Neural cell (in vitro differentiated cells): ENCODE results near the gene SYT2.
"Not testable (repeated sequence)": the region's sequence is repeated elsewhere in the genome, so short reads cannot be mapped to it uniquely, and the experiment has no call there.

Experiments used
- EP300 ChIP-seq: fragments of 450-650 bp; conservative IDR thresholded peaks from 2 replicates; pipeline ENCODE4 v1.6.1; 2014; ENCODE audit warnings: antibody characterized with exemption, mild to moderate bottlenecking, moderate library complexity; ENCODE audit not compliant: poor library complexity, severe bottlenecking
- MXI1 ChIP-seq: fragments of 450-650 bp; conservative IDR thresholded peaks from 2 replicates; pipeline ENCODE4 v1.6.1; 2014; ENCODE audit warnings: antibody characterized with exemption, mild to moderate bottlenecking; ENCODE audit not compliant: poor library complexity, severe bottlenecking
- RAD21 ChIP-seq: fragments of 450-650 bp; conservative IDR thresholded peaks from 2 replicates; pipeline ENCODE4 v1.6.1; 2014; ENCODE audit warnings: antibody characterized with exemption, mild to moderate bottlenecking, moderate library complexity
- TAF1 ChIP-seq: IDR thresholded peaks from 2 replicates; pipeline ENCODE4 v1.6.1; 2012; ENCODE audit warnings: low read depth
- TF ChIP-seq, protein P1 (sequence below): fragments of 450-650 bp; IDR thresholded peaks from 2 replicates; pipeline ENCODE4 v1.5.1; 2014; ENCODE audit warnings: antibody characterized with exemption, mild to moderate bottlenecking, moderate library complexity; ENCODE audit not compliant: poor library complexity, severe bottlenecking

DNA sequence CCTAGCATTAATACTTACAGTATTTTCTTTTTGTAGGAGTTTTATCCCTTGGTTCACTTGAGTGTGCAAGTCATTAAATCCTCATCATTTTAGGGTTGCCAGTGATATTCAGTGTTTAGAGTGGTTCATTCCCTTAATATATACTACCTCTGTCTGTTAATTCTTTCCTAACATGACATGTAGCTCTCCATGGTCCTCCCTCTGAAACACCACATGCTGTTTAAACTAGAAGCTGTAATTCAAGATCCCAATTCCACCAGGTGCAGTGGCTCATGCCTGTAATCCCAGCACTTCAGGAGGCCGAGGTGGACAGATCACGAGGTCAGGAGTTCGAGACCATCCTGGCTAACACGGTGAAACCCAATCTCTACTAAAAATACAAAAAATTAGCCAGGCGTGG lies 127.9 kb downstream of the SYT2 start:
- TF ChIP-seq, protein P1, sequence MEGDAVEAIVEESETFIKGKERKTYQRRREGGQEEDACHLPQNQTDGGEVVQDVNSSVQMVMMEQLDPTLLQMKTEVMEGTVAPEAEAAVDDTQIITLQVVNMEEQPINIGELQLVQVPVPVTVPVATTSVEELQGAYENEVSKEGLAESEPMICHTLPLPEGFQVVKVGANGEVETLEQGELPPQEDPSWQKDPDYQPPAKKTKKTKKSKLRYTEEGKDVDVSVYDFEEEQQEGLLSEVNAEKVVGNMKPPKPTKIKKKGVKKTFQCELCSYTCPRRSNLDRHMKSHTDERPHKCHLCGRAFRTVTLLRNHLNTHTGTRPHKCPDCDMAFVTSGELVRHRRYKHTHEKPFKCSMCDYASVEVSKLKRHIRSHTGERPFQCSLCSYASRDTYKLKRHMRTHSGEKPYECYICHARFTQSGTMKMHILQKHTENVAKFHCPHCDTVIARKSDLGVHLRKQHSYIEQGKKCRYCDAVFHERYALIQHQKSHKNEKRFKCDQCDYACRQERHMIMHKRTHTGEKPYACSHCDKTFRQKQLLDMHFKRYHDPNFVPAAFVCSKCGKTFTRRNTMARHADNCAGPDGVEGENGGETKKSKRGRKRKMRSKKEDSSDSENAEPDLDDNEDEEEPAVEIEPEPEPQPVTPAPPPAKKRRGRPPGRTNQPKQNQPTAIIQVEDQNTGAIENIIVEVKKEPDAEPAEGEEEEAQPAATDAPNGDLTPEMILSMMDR: not testable (repeated sequence)
- TF ChIP-seq EP300, MXI1, RAD21, TAF1: not testable (repeated sequence)
